HG03196 (cell line): Measurements from ENCODE around the gene ENC1.
"Not testable (repeated sequence)": the region's sequence is repeated elsewhere in the genome, so short reads cannot be mapped to it uniquely, and the experiment has no call there.

ENCODE experiments used
- ATAC-seq: cut with Tn5 transposase; IDR thresholded peaks from one replicate; pipeline ENCODE4 v1.9.1; 2021; ENCODE audit not compliant: unreplicated experiment

Gene ENC1, protein sequence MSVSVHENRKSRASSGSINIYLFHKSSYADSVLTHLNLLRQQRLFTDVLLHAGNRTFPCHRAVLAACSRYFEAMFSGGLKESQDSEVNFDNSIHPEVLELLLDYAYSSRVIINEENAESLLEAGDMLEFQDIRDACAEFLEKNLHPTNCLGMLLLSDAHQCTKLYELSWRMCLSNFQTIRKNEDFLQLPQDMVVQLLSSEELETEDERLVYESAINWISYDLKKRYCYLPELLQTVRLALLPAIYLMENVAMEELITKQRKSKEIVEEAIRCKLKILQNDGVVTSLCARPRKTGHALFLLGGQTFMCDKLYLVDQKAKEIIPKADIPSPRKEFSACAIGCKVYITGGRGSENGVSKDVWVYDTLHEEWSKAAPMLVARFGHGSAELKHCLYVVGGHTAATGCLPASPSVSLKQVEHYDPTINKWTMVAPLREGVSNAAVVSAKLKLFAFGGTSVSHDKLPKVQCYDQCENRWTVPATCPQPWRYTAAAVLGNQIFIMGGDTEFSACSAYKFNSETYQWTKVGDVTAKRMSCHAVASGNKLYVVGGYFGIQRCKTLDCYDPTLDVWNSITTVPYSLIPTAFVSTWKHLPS

DNA sequence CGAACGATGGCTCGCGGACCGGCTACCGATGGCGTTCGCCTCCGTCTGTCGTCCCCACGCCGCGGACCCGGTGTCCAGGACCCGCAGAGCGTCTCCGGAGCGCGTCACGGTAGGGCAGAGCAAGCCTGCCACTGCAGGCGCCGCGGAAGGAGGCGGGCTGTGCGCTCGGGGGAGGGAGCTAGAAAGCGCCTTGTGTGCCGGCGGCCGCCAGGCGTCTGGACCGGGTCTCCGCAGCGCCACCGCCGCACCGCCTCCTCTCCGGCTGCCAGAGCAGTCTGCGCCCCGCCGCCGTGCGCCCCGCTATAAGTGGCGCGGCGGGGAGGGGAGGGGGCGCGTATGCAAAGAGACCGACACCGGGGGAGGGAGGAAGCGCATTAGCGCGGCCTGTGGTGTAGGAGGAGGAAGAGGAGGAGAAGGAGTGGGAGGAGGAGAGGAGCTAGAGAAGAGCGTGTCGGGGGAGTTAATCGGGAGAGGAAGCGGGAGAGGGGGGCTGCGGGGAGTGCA is at the start of gene ENC1:
TSS of gene ENC1 (minus strand) at position 279 of the 504 bp plus-strand sequence. CDS start 4,243 bp downstream, outside the sequence.
- ATAC-seq: peak; percentile 67

DNA sequence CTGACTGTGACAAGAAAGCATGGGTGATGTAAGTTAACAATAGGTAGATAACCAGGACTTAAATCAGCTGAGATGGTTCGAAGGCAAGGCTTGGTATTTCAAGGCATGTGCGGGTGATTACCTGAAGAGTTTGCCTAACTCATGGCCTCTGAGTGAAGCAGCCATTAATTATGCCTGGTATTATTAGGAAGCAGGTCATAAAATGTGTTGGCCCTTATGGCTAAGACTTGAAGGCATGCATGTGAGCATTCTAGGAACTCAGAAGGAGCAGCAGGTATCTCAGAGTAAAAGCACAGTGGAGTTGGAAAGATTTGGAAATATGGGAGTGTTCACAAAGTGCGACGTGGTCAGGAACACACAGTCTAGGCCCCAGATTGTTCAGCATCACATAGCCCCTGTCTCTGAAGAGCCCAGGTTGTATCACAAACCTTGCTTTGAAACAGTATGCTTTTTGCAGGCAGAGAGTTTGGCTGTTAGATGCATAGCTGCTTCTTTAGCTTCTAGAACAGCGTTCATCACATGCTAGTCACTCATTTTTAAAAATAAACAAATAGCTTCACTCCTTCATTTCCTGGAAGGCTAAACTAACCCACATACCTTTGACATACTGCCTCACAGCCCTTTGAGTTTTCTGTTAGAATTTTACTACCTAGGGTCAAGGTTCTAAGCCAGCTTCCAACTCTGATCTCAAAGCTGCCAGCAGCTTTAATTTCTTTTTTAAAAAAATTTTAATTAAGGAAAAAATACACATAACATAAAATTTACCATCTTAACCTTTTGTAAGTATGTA is 46.6 kb upstream of the ENC1 start:
- no peak for ATAC-seq

DNA sequence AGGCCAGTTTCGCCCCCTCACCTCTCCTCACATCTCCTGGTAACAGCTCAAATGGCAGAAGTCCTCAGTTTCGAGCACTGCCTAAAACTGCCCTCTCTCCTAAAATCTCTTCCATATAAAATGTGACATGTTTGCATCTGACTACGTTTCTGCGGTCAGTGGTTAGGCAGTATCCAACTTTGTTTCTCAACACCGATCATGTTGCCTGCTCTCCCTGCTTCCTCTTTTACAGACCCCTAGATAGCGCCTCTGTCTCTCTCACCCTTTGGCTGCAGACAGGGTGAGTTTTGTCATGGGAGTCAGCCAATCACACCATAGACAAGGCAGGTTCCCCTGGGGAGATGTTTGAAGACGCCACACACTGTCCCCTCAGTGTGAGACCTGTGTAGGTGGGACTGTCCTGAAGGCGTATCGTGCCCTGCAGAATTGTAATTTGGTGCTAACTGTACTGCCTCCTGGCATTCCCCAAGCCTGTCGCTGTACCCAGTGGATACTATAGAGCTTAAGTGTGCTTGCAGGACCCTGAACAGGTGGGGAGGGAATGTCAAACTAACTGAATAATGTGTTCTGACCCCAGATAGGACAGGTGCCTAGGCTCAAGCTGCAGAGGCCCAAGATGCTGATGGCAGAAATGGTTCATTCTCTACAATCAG is 45.6 kb upstream of the ENC1 start:
- peak; percentile 51 for ATAC-seq

DNA sequence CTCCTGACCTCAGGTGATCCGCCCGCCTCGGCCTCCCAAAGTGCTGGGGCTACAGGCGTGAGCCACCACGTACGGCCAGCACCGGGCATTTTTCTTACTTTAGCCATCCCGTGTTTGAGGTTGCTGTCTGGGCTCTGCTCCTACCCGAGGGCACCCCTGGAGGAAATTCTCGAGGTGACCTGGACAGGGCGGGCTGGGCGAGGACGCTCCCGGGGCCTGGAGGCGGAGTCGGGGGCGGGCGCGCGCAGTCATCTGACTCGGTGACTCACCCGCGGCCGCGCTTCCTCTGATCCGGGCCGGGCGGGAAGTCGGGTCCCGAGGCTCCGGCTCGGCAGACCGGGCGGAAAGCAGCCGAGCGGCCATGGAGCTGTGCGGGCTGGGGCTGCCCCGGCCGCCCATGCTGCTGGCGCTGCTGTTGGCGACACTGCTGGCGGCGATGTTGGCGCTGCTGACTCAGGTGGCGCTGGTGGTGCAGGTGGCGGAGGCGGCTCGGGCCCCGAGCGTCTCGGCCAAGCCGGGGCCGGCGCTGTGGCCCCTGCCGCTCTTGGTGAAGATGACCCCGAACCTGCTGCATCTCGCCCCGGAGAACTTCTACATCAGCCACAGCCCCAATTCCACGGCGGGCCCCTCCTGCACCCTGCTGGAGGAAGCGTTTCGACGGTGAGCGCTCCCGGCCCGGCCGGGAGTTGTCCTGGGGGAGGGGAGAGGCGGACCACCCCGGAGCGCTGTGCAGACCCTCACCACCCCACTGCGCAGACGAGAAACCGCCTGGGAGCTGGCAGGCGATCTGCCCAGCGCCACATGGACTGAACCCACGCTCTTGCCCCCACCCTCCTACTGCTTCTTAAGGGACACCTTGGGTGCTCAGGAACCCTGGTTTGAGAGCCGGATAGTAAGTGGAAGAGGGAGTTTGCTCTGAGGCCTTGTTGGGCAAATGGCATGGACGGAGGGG is 44.6 kb upstream of the ENC1 start, which contains the start of gene HEXB:
TSS of gene HEXB (plus strand) at position 334 of the 952 bp plus-strand sequence. CDS start at position 362, 28 bp downstream.
- peak; percentile 73 for ATAC-seq

DNA sequence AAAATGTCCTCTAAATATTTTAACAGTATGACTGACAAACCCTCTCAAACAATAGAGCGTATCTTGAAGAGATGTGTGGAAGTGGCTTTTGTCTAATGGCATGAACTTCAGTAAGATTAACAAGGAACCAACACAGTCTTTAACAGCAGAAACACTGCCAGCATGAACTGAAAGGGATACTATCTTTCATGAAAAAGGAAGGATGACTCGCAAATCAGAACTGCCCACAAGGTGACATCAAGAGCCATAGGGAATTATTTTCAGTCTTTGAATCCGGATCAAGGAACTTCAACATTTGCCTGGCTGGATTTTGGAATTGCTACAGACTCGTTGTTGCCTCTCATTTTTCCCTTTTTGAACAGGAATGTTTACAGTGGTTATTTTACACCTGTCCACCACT is 39.4 kb upstream of the ENC1 start:
- no peak for ATAC-seq

DNA sequence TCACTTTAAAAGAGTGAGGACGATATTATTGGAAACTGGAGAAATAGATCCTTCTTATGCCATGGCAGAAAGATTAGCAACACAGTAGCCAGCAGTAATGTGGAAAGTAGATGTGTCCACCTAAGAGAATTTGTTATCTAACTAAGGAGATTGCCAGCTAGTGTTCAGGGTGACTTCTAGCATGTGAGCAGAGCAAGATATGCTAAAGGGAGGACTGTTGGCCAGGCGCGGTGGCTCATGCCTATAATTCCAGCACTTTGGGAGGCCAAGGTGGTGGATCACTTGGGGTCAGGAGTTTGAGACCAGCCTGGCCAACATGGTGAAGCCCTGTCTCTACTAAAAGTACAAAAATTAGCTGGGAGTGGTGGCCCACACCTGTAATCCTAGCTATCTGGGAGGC is 38.8 kb upstream of the ENC1 start:
- ATAC-seq: not testable (repeated sequence)

DNA sequence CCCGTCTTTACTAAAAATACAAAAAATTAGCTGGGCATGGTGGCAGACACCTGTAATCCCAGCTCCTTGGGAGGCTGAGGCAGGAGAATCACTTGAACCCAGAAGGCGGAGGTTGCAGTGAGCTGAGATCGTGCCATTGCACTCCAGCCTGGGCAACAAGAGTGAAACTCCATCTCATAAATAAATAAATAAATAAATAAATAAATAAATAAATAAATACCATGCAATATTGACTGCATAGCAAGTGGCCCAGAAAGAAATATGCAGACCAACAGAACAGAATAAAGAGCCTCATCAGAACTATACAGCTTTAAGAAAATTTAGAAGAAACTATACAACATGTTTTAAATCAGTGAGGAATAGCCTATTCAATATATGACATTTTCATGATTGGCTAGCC is 37.6 kb upstream of the ENC1 start:
- not testable (repeated sequence) for ATAC-seq

DNA sequence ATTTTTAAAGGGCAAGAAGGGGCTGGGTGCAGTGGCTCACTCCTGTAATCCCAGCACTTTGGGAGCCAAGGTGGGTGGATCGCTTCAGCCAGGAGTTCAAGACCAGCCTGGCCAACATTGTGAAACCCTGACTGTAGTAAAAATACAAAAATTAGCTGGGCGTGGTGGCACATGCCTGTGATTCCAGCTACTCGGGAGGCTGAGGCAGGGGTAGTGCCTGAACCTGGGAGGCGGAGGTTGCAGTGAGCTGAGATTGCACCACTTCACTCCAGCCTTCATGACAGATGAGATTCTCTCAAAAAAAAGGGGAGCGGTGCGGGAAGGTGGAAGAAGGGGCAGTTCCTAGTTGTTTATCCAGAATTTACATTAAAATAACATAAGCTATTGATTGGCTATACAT is 35.9 kb upstream of the ENC1 start:
- not testable (repeated sequence) for ATAC-seq

DNA sequence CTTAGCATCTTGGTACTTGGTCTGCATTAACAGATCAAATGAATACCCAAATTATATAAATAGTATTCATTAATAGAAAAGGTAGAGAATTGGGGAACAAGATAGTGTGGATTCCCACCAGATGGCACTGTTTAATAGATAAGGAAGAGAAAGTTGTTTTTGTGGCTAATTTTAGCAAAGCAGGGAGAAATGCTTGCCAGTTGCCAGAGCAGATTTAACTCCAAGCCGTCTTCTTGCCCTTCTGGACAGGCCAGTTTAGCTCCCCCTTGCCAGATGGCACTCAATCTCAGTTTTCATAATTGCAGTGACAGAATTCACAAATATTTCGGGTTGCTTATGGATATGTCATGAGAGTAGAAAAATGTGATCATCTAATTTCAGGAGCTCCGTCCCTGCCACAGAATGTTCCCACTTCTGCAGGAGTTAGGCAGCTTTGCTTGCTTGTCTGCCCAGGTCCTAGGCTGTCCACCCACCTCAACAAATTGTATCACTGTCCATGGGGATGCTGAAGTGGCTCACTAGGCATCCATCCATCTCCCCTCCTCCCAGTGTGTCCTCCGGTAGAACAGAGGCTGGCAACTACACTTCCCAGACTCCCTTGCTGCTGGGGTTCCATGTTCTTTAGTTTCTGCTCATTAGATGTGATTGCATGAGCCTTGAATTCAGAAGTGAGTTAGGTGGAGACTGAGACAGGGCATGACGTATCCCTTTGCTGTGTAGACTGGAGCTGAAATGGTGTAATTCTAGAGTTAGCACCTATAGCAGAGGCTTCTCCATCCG is 32.7 kb upstream of the ENC1 start:
- ATAC-seq: no peak

DNA sequence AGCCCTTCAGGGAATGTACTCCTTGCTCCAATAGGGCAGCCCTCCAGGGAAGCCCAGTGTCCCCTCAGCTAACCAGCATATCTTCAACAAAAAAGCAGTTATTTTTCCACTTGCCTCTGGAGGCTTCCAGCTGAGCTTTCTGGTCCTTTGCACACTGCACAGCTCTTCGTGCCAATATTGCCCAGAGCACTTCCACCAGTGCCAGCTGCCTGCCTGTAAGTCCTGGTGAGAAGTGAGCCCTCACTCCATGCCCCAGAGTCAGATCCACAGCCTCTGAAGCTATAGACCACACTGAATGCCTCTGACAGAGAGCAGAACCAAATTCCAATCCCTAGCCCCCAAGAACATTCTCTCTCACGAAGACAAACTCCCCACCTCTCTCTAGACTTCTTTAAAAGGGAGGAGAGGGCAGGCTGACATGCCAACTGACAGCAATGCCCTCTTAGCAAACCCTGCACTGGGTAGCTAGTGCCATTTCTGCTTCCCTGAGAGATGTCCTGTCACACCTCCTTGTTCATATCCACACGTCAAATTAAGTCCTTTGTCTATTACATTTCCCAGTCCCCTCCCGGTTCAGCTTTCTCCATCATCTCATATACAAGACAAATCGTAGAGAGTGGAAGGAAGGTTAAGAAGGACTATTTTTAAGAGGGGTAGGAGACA is 31.8 kb upstream of the ENC1 start:
- ATAC-seq: no peak

DNA sequence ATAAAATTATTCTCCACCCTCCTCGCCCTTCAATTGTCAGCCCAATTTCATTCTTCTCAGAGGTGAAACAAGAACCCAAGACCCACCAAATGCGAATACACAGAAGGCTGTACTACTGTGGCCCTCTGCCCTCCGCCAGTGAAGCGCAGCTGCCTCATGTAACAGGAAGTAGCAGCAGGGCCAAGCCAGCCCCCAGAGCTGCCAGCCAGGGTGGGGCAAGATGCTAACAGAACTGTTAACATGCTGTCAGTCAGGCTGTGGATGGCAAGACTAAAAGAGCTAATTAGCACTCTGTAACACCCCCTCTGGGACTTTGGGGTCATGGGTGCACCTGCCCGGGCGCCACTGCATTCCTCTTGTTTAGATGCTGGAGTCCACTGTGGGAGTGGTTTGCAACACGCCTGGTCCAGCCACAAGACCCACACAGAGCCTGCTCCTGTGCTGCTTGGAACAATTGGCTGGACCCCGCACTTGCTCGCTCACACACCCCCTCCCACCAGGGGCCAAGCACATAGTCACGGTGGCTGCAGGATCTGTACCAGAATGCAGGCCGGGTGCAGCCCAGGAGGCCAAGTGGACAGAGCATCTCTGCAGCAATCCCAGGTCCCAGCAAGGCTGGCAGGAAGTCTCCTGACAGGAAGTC is 30.0 kb upstream of the ENC1 start:
- no peak for ATAC-seq

DNA sequence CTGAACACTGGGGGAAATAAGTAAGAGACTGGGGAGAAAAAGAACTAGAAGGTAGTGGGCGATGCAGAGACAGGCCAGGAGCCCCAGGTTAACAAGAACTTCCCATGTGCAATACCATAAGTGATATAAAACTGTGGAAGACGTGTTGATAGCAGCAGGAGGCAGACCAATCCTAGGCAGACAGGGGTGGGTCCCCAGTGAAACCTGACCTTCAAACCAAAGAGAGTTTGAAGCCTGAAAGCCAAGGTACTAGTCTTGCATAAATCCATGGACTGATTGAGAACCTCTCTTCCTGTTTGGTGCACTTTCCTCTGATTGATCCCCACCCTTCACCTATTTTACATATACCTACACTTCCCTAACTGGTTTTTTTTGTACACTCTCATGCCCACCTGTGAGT is 29.3 kb upstream of the ENC1 start:
- ATAC-seq: no peak

DNA sequence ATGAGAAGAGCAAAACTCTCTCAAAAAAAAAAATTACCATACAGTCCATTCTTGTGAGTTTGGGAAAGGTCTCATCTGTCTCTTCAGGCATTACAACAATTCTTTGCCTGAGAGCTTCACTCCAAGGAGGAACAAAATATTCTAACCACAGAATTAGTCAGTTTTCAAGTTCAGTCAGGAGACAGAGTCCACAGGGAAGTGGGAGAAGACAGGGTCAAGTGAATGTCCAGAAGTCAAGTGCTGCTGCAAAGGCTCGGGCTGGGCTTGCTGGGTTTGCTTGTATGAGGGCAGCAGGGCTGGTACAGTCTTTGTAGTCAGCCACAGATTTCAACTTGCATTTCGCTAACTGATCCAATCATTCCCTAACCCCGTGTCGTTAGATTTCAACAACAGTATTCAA is 26.9 kb upstream of the ENC1 start:
- no peak for ATAC-seq

DNA sequence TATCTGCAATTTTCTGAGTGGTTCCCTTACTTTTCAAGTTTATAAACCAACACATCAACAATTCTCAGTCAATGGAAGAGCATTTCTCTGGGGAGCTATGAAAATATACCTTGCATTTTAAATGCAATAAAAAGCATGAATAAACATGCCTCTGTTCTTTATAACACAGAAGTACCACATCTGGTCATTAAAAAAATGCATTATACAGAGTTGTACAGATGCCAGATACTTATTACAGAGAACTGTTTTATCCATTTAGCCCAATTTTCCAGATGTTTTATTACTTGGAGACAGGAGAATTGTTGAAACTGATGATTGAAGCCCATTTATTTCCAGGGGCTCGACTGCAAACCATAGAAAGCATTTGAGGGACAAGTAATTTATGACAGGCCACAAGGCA is 25.3 kb upstream of the ENC1 start:
- ATAC-seq: no peak

DNA sequence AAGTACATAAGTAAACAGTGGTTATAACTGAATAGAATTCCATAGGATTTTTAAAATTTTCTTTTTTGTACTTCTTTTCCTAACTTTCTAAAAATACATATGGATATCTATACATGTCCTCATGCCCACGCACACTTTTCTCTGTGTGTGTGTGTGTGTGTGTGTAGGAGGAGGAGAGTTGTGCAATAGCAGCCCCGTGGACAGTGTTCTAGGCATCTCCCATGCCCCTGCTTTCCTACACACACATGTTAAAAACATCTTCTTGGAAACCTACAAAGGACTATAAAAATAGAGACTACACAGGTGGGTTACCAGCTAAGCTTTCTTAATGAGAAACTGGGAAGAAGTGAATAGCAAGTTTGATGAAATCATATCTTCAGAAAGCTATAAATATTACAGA is 24.7 kb upstream of the ENC1 start:
- ATAC-seq: no peak

DNA sequence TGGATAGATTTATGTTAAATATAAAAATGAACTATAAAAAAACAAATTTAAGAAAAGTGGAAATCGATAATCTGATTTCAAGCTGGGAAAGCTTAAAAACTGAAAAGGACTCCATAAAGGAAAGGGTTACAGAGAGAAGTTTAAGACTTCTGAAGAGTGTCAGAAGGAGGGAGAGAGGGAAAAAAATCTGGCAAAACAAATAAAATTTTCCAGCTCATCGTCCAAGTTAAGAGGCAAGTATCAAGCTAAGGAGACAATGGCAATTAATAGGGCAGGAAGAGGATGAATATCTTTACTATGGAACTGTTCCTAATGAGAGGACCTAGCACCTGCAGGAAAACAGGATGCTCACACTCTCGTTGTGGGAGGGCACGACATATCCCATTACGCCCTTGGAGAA is 24.0 kb upstream of the ENC1 start:
- no peak for ATAC-seq

DNA sequence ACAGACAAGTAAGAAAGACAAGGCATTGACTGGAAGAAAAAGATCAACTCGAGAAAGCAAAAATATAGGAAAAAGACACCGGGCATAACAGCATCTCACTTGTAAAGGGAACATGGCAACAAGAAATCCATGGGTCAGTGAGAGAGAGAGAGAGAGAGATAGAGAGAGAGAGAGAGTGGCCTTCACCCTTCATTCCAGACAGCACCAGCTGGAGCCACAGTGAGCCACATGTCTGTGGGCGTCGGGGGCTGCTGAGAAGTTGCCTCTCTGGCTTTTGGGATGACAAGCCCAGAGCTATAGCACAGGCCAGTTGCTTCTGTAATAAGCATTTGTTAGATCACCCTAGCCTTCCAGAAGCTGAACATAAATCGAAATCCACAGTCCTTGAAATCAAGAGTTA is 20.3 kb upstream of the ENC1 start:
- no peak for ATAC-seq

DNA sequence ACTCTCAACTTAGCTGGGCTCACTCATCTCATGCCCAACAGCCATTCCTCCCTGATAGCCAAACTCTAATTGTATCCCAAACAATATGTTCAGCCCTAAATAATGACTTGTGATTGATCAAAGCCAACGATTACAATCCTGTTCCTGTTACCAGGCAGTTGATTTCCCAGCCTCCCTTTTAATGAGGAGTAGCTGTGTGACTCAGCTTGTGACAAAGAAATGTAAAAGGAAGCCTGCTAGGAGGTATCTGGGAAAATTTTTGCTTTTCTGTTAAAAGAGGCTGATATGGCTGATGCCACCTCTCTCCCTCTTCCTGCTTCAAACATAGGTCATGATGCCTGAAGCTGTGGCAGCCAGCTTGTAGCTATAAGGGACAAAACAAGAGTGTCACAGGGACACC is 19.6 kb upstream of the ENC1 start:
- ATAC-seq: no peak
